Mesenchymal stem cell (in vitro differentiated cells and primary cell): ENCODE data around the gene BTN3A1. TPM values are rescaled to one million over a fixed set of nuclear protein-coding genes. Genes with fewer than 3 reads are reported as not detected.

ENCODE experiments used
- DNase-seq: peaks from one replicate; pipeline ENCODE4 v3.0.0-alpha.2; 2013
- H2AFZ ChIP-seq: one replicate; pipeline ENCODE4 v1.6.1; 2013; ENCODE audit warnings: low read depth, mild to moderate bottlenecking, control low read depth, inconsistent platforms, low read length, moderate library complexity
- H2AK5ac ChIP-seq: 2 replicates; pipeline ENCODE4 v1.6.1; 2013; ENCODE audit warnings: low read length, moderate library complexity, mild to moderate bottlenecking, inconsistent platforms; ENCODE audit not compliant: severe bottlenecking
- H2BK120ac ChIP-seq: one replicate; pipeline ENCODE4 v1.6.1; 2013; ENCODE audit warnings: low read depth, mild to moderate bottlenecking, inconsistent platforms, low read length, moderate library complexity
- H2BK12ac ChIP-seq, 2 experiments: one replicate each; pipeline ENCODE4 v1.6.1; 2013; ENCODE audit warnings: inconsistent platforms in 2 of 2, low read length in 2 of 2, mild to moderate bottlenecking in 2 of 2, moderate library complexity in 2 of 2, control low read depth in 1 of 2
- H2BK15ac ChIP-seq: one replicate; pipeline ENCODE4 v1.6.1; 2013; ENCODE audit warnings: mild to moderate bottlenecking, low read depth, inconsistent platforms; ENCODE audit not compliant: poor library complexity, severe bottlenecking
- H2BK5ac ChIP-seq: 2 replicates; pipeline ENCODE4 v1.6.1; 2013; ENCODE audit warnings: low read depth, mild to moderate bottlenecking, low read length, control low read depth, inconsistent platforms; ENCODE audit not compliant: poor library complexity, severe bottlenecking
- H3K14ac ChIP-seq, 2 experiments: one replicate each; pipeline ENCODE4 v1.6.1; 2013; ENCODE audit warnings: inconsistent platforms in 2 of 2, low read length in 2 of 2, control low read depth in 1 of 2, mild to moderate bottlenecking in 1 of 2, moderate library complexity in 1 of 2
- H3K18ac ChIP-seq, 2 experiments: one replicate each; pipeline ENCODE4 v1.6.1; 2013; ENCODE audit warnings: inconsistent platforms in 2 of 2, low read length in 2 of 2, control low read depth in 1 of 2, low read depth in 1 of 2, mild to moderate bottlenecking in 1 of 2
- H3K23ac ChIP-seq, 2 experiments: one replicate each; pipeline ENCODE4 v1.6.1; 2013; ENCODE audit warnings: inconsistent platforms in 2 of 2, low read length in 2 of 2, mild to moderate bottlenecking in 2 of 2, moderate library complexity in 2 of 2, control low read depth in 1 of 2
- H3K27ac ChIP-seq: 2 replicates; pipeline ENCODE4 v1.5.1; 2013; ENCODE audit warnings: mild to moderate bottlenecking, moderate library complexity, low read length, control low read depth, inconsistent platforms; ENCODE audit not compliant: poor library complexity, severe bottlenecking
- H3K27me3 ChIP-seq, 2 experiments: 2 replicates each; pipeline versions ENCODE4 v1.6.1 to v1.7.0; 2013; ENCODE audit warnings: low read length in 2 of 2, mild to moderate bottlenecking in 2 of 2, moderate library complexity in 2 of 2, control low read depth in 1 of 2, inconsistent platforms in 1 of 2; ENCODE audit not compliant: control insufficient read depth in 1 of 2, insufficient read depth in 1 of 2
- H3K36me3 ChIP-seq, 2 experiments: 2 replicates each; pipeline versions ENCODE4 v1.6.1 to v1.7.0; 2013; ENCODE audit warnings: low read length in 2 of 2, control low read depth in 1 of 2, inconsistent platforms in 1 of 2, low read depth in 1 of 2, mild to moderate bottlenecking in 1 of 2; ENCODE audit not compliant: insufficient read depth in 2 of 2, control insufficient read depth in 1 of 2
- H3K4ac ChIP-seq, 2 experiments: one replicate each; pipeline ENCODE4 v1.6.1; 2013; ENCODE audit warnings: inconsistent platforms in 2 of 2, low read length in 2 of 2, mild to moderate bottlenecking in 2 of 2, moderate library complexity in 2 of 2, control low read depth in 1 of 2, low read depth in 1 of 2
- H3K4me1 ChIP-seq: 2 replicates; pipeline ENCODE4 v1.6.1; 2013; ENCODE audit warnings: low read depth, low read length, control low read depth; ENCODE audit not compliant: control insufficient read depth, insufficient read depth
- H3K4me2 ChIP-seq: 2 replicates; pipeline ENCODE4 v1.6.1; 2013; ENCODE audit warnings: low read length, mild to moderate bottlenecking, inconsistent platforms; ENCODE audit not compliant: poor library complexity, severe bottlenecking
- H3K4me3 ChIP-seq, 2 experiments: 2 replicates each; pipeline versions ENCODE4 v1.5.1 to v1.7.0; 2013; ENCODE audit warnings: low read length in 2 of 2, mild to moderate bottlenecking in 2 of 2, control low read depth in 1 of 2, low read depth in 1 of 2; ENCODE audit not compliant: insufficient read depth in 1 of 2
- H3K79me1 ChIP-seq: replicated peaks from 2 replicates; pipeline ENCODE4 v1.6.1; 2013; ENCODE audit warnings: mild to moderate bottlenecking, control low read depth, low read length, inconsistent platforms; ENCODE audit not compliant: poor library complexity, severe bottlenecking
- H3K9ac ChIP-seq: 2 replicates; pipeline ENCODE4 v1.7.0; 2013; ENCODE audit warnings: mild to moderate bottlenecking, low read length, moderate library complexity
- H3K9me3 ChIP-seq: 2 replicates; pipeline ENCODE4 v1.7.0; 2013; ENCODE audit warnings: mild to moderate bottlenecking, low read length; ENCODE audit not compliant: control insufficient read depth
- H4K8ac ChIP-seq: one replicate; pipeline ENCODE4 v1.6.1; 2013; ENCODE audit warnings: inconsistent platforms, mild to moderate bottlenecking, low read length, moderate library complexity
- H4K91ac ChIP-seq: one replicate; pipeline ENCODE4 v1.6.1; 2013; ENCODE audit warnings: mild to moderate bottlenecking, low read length, inconsistent platforms
- WGBS: methylation state at CpG from one replicate; pipeline ENCODE4 v1.1.7; 2013; ENCODE audit warnings: mixed read lengths; 5-methylcytosine and 5-hydroxymethylcytosine counted together
- polyA plus RNA-seq, 2 experiments: library from polyadenylated mRNA; stranded (reverse); fragments of 200-250 nt; gene quantifications; one replicate each; pipeline ENCODE4 v1.2.3, GENCODE V29; 2013

BTN3A1 gene
- 17.7 TPM for polyA plus RNA-seq (2013, experiment 1 of 2)
- polyA plus RNA-seq (2013, experiment 2 of 2): 18.2 TPM

DNA sequence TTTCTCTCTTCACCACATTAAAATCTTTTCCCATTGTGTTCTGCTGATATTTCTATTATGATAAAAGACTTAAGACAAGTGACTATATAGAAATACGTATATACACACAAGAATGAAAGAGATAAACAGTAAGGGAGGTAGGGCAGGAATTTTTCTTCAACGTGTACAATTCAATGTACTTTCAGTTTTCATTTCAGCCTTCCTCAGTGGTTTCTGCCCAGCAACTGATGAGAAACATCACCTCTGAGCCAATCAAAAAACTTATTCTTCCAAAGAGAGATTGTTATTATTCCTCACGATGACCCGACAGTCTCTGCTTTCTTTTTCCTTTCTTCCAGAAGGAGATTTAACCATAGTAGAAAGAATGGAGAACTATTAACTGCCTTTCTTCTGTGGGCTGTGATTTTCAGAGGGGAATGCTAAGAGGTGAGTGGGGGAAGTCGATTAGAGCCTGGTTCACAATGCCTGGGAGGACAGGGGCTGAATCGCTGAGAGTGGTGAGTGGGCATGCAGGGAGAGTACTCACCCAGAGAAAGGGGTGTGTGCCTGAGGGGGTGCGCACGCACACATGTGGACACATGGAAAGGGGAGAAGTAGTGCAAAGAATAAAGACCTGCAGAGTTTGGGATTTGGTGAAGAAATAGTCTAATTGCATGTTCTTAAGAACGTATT, at the start of gene BTN3A1:
BTN3A1 (plus strand) TSS at position 289 of the 672 bp plus-strand sequence. CDS start 3,289 bp downstream, outside the sequence.
- peak within 1 kb of the TSS in 1 of 2 experiments; percentile 68 for H3K14ac ChIP-seq
- no peak within 1 kb of the TSS for H2BK12ac ChIP-seq
- no peak within 1 kb of the TSS for H2AFZ ChIP-seq
- no peaks in the 10 kb centered on the region for H3K27me3 ChIP-seq
- no peak within 1 kb of the TSS for H2BK15ac ChIP-seq
- H2BK5ac ChIP-seq: no peak within 1 kb of the TSS
- no peak within 1 kb of the TSS for H2BK120ac ChIP-seq
- no peak within 1 kb of the TSS for H3K23ac ChIP-seq
- H3K27ac ChIP-seq: peak within 1 kb of the TSS; percentile 73
- H3K9me3 ChIP-seq: no peaks in the 10 kb centered on the region
- peak; percentile 89 for DNase-seq
- H4K8ac ChIP-seq: no peak within 1 kb of the TSS
- peak within 1 kb of the TSS; percentile 55 for H2AK5ac ChIP-seq
- 1% methylated on average over 5 of the region's 9 CpGs for WGBS
- H3K79me1 ChIP-seq: peaks cover 2% of the 10 kb centered on the region
- peak within 1 kb of the TSS; percentile 87 for H3K9ac ChIP-seq
- peak within 1 kb of the TSS in 1 of 2 experiments; percentile 87 for H3K4ac ChIP-seq
- peaks cover 2% of the 10 kb centered on the region for H3K4me1 ChIP-seq
- peaks cover 0 to 19% of the 10 kb centered on the region in 2 experiments for H3K36me3 ChIP-seq
- peak within 1 kb of the TSS; percentile 34 to 76 for H3K18ac ChIP-seq
- H3K4me3 ChIP-seq: peak within 1 kb of the TSS; percentile 54 to 81
- H4K91ac ChIP-seq: no peak within 1 kb of the TSS
- H3K4me2 ChIP-seq: peak within 1 kb of the TSS; percentile 73

DNA sequence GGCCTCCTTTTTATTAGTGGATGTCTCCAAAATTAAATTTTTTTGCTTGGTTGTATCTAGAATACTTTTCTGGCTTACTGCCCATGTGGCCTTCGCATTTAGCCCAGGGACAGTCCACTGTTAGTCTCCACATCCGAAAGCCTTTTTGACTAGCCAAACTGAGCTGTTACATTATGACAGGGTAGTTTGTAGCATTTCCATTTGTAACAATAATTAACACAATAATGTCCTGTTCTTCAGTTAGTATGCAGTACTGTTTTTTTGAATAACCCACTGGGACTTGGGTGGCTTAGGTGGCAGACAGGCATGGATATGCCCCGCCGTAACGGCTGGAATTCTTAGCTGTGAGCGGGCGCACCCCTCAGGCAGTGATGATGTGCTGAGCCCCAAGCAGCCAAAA, 49.8 kb upstream of the BTN3A1 start:
- no peak overlapping the region for H3K23ac ChIP-seq
- H2BK5ac ChIP-seq: peak overlapping the region; percentile 96
- H3K79me1 ChIP-seq: peaks cover 2% of the 10 kb centered on the region
- H3K4me1 ChIP-seq: peaks cover 8% of the 10 kb centered on the region
- no peak overlapping the region for H3K4me3 ChIP-seq
- peak overlapping the region; percentile 30 to 62 for H3K4ac ChIP-seq
- H2AK5ac ChIP-seq: peak overlapping the region; percentile 99
- peak overlapping the region in 1 of 2 experiments; percentile 11 for H3K14ac ChIP-seq
- H3K18ac ChIP-seq: peak overlapping the region in 1 of 2 experiments; percentile 34
- no peaks in the 10 kb centered on the region for H3K36me3 ChIP-seq
- peak overlapping the region; percentile 21 to 84 for H2BK12ac ChIP-seq
- no peak overlapping the region for H2BK15ac ChIP-seq
- WGBS: 97% methylated on average over 6 of the region's 7 CpGs
- no peak overlapping the region for H4K8ac ChIP-seq
- H3K4me2 ChIP-seq: no peak overlapping the region
- H3K27ac ChIP-seq: peak overlapping the region; percentile 95
- peak overlapping the region; percentile 46 for H4K91ac ChIP-seq
- no peak overlapping the region for H3K9ac ChIP-seq
- H2BK120ac ChIP-seq: no peak overlapping the region
- H3K27me3 ChIP-seq: no peaks in the 10 kb centered on the region
- DNase-seq: no peak
- no peaks in the 10 kb centered on the region for H3K9me3 ChIP-seq
- H2AFZ ChIP-seq: no peak overlapping the region

DNA sequence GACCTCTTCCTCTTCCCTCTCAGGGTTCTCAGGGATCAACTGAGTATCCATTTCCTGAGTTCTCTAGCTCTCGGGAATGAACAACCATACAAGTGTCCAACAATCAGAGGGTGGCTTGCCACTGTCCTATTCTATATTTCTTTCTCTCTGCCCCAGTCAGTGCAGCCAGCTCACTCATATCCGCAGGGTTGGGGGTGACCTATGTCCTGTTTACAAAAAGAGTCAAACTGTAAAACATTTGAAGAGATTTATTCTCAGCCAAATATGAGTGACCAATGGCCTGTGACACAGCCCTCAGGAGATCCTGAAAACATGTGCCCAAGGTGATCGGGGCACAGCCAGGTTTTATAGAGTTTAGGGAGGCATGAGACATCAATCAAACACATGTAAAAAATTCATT, 47.9 kb upstream of the BTN3A1 start:
- WGBS: 75% methylated on average over 2 of the region's 3 CpGs

DNA sequence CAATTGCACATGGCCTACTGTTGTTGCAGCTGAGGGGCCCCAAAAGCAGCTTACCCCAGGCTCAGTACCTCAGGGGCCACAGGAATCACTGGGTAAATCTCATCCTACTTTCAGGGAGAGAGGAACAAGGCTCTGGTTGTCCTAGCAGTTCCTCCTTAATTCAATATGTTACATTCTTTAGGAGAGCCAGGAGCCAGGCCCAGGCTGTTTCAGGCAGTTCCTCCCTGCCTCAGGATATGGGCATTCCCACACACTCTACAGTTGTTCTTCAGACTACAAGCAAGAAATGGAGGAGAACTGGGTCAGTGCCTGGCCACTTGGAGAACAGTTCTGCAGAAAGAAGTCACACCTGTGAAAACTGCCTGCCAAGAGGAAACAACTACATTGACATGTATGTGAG, 46.7 kb upstream of the BTN3A1 start:
- H4K91ac ChIP-seq: no peak overlapping the region
- no peak overlapping the region for H2BK15ac ChIP-seq
- H2AK5ac ChIP-seq: peak overlapping the region; percentile 72
- no peak overlapping the region for H3K4ac ChIP-seq
- H2AFZ ChIP-seq: no peak overlapping the region
- H2BK5ac ChIP-seq: no peak overlapping the region
- no peak overlapping the region for H3K4me2 ChIP-seq
- H3K36me3 ChIP-seq: no peaks in the 10 kb centered on the region
- no peak overlapping the region for H3K23ac ChIP-seq
- H3K27me3 ChIP-seq: no peaks in the 10 kb centered on the region
- no peak overlapping the region for H2BK12ac ChIP-seq
- no peak overlapping the region for H3K27ac ChIP-seq
- no peak overlapping the region for H4K8ac ChIP-seq
- H3K18ac ChIP-seq: peak overlapping the region in 1 of 2 experiments; percentile 11
- no peak overlapping the region for H2BK120ac ChIP-seq
- no peak overlapping the region for H3K9ac ChIP-seq
- peaks cover 2% of the 10 kb centered on the region for H3K79me1 ChIP-seq
- H3K9me3 ChIP-seq: no peaks in the 10 kb centered on the region
- H3K4me1 ChIP-seq: peaks cover 7% of the 10 kb centered on the region
- no peak overlapping the region for H3K14ac ChIP-seq
- no peak overlapping the region for H3K4me3 ChIP-seq
- DNase-seq: no peak

More for the DNA sequence above, 47.9 kb upstream of the BTN3A1 start:
- no peaks in the 10 kb centered on the region for H3K9me3 ChIP-seq
- no peak overlapping the region for H3K14ac ChIP-seq
- H2BK120ac ChIP-seq: no peak overlapping the region
- no peak overlapping the region for H3K9ac ChIP-seq
- H3K4me1 ChIP-seq: peaks cover 8% of the 10 kb centered on the region
- H3K18ac ChIP-seq: no peak overlapping the region
- no peak overlapping the region for H3K4me2 ChIP-seq
- no peak overlapping the region for H4K91ac ChIP-seq
- no peak overlapping the region for H3K4ac ChIP-seq
- H2BK5ac ChIP-seq: no peak overlapping the region
- H2BK15ac ChIP-seq: no peak overlapping the region
- no peaks in the 10 kb centered on the region for H3K27me3 ChIP-seq
- no peak overlapping the region for H3K23ac ChIP-seq
- H2AK5ac ChIP-seq: peak overlapping the region; percentile 68
- H2BK12ac ChIP-seq: peak overlapping the region in 1 of 2 experiments; percentile 47
- no peak for DNase-seq
- no peak overlapping the region for H3K4me3 ChIP-seq
- H3K79me1 ChIP-seq: peaks cover 2% of the 10 kb centered on the region
- H2AFZ ChIP-seq: no peak overlapping the region
- H3K36me3 ChIP-seq: no peaks in the 10 kb centered on the region
- no peak overlapping the region for H4K8ac ChIP-seq
- H3K27ac ChIP-seq: no peak overlapping the region
